DND-41 (cell line): ENCODE results near the gene SENP7.

Source experiments
- CTCF ChIP-seq: IDR thresholded peaks from 2 replicates; pipeline ENCODE4 v1.5.1; 2012; ENCODE audit warnings: borderline replicate concordance, low read length, moderate library complexity, mild to moderate bottlenecking; ENCODE audit not compliant: poor library complexity, severe bottlenecking; ENCODE audit errors: extremely low read depth
- EZH2 ChIP-seq: IDR thresholded peaks from 3 replicates; pipeline ENCODE4 v1.6.1; 2012; ENCODE audit warnings: borderline replicate concordance, low read depth, mild to moderate bottlenecking, moderate library complexity, low read length, inconsistent platforms; ENCODE audit not compliant: severe bottlenecking

GRCh38 chr3:101433652-101434051 is 79.4 kb downstream of the SENP7 start:
- TF ChIP-seq CTCF (no peak), EZH2 (no peak)
